Osteoblast (primary cell): ENCODE data around the gene RANBP10. TPM values are rescaled to one million over a fixed set of nuclear protein-coding genes. Genes with fewer than 3 reads are reported as not detected.

Experiments
- DNase-seq: peaks from one replicate; pipeline ENCODE4 v3.0.0; 2011; ENCODE audit warnings: low spot score, mixed read lengths; ENCODE audit not compliant: insufficient read length; ENCODE audit errors: missing footprints
- H2AFZ ChIP-seq: 2 replicates; pipeline ENCODE4 v1.6.0; 2011; ENCODE audit warnings: mild to moderate bottlenecking, low read length
- H3K27ac ChIP-seq: 2 replicates; pipeline ENCODE4 v1.5.1; 2011; ENCODE audit warnings: mild to moderate bottlenecking, low read depth, low read length, moderate library complexity
- H3K27me3 ChIP-seq: 2 replicates; pipeline ENCODE4 v1.6.0; 2012; ENCODE audit warnings: mild to moderate bottlenecking, control low read depth, inconsistent platforms, low read length, moderate library complexity; ENCODE audit not compliant: insufficient read depth
- H3K36me3 ChIP-seq: 2 replicates; pipeline ENCODE4 v1.5.1; 2011; ENCODE audit warnings: mild to moderate bottlenecking, low read length, control low read depth, moderate library complexity; ENCODE audit not compliant: insufficient read depth
- H3K4me1 ChIP-seq: 2 replicates; pipeline ENCODE4 v1.5.1; 2011; ENCODE audit warnings: mild to moderate bottlenecking, low read length, control low read depth, moderate library complexity; ENCODE audit not compliant: insufficient read depth
- H3K4me2 ChIP-seq: 2 replicates; pipeline ENCODE4 v1.6.0; 2011; ENCODE audit warnings: mild to moderate bottlenecking, low read length; ENCODE audit not compliant: insufficient read depth
- H3K4me3 ChIP-seq: fragments of 200-600 bp; sonication (generic); 3 replicates; pipeline ENCODE4 v1.5.1; 2012; ENCODE audit warnings: mild to moderate bottlenecking, low read length, inconsistent platforms; ENCODE audit not compliant: insufficient read depth
- H3K79me2 ChIP-seq: 2 replicates; pipeline ENCODE4 v1.6.0; 2012; ENCODE audit warnings: mild to moderate bottlenecking, low read length, control low read depth, inconsistent platforms; ENCODE audit not compliant: insufficient read depth
- H3K9me3 ChIP-seq: 2 replicates; pipeline ENCODE4 v1.5.1; 2011; ENCODE audit warnings: low read depth, low read length, control low read depth
- H4K20me1 ChIP-seq: 2 replicates; pipeline ENCODE4 v1.6.0; 2012; ENCODE audit warnings: mild to moderate bottlenecking, low read length, control low read depth; ENCODE audit not compliant: insufficient read depth
- total RNA-seq: library from RNA; depleted of rRNA; stranded (reverse); fragments of >200 nt; gene quantifications from 2 replicates; pipeline ENCODE4 v1.2.3, GENCODE V29; 2012
- TF ChIP-seq, protein P1 (sequence below): IDR thresholded peaks from 2 replicates; pipeline ENCODE4 v1.5.1; 2011; ENCODE audit warnings: mild to moderate bottlenecking, low read depth, low read length, moderate library complexity; ENCODE audit errors: extremely low read depth

The RANBP10 gene
- total RNA-seq, 1 donor, result 5.4 TPM

DNA sequence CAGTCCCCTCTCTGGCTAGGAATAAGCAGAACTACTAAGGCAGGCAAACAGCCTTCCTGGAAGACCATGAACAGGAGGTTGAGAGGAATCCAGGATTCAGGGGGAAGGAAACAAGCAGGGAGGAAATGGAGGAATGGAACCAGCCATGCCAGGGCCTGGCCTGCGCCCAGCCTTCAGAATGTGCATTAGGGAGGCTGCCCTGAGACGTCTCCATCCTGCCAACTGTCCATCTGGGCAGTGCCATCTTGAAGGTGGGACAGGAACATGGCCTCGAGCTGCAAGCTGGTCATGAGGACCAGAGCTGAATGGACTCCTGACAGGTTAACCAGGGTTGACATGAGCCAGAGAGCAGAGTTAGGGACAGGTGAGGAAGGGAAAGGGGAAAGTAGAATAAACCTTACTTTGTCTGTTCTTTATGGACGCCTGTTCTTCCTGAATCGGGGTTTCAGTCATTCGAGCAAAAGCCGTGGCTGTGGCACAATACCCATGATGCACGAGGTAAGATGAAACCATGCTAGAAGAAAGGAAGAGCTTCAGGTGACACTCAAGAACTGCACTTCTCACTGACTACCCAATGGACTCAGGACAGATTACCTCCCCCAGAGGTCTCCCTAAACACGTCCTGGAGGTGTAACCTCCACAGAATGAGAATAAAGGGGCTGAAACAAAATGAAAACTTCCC is 75.1 kb downstream of the RANBP10 start:
- H3K27me3 ChIP-seq, result no peaks in the 10 kb centered on the region
- no peak overlapping the region for H3K27ac ChIP-seq

DNA sequence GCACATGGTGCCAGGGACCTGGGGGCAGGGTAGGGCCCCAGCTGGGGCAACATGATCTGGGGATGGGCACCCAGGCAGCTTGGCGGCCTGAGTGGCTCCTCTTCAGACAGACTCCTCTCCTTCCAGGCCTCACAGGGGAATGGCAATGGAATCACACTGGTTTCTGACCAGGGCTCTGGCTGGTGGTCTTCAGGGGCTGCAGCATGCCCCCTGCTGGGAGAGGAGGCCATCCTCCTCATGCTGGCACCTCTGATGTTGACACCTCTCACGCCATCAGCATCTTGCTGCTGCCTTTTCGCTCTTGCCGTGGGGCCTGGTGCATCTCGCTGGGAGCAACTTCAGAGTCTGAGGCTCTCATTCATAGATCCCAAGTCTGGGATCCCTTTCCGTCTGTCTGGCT is 76.0 kb downstream of the RANBP10 start:
- H3K36me3 ChIP-seq, result peaks cover 53% of the 10 kb centered on the region
- H4K20me1 ChIP-seq, result peaks cover 4% of the 10 kb centered on the region
- no peaks in the 10 kb centered on the region for H3K27me3 ChIP-seq
- no peak overlapping the region for H3K27ac ChIP-seq
- no peak overlapping the region for H2AFZ ChIP-seq
- TF ChIP-seq, protein P1, sequence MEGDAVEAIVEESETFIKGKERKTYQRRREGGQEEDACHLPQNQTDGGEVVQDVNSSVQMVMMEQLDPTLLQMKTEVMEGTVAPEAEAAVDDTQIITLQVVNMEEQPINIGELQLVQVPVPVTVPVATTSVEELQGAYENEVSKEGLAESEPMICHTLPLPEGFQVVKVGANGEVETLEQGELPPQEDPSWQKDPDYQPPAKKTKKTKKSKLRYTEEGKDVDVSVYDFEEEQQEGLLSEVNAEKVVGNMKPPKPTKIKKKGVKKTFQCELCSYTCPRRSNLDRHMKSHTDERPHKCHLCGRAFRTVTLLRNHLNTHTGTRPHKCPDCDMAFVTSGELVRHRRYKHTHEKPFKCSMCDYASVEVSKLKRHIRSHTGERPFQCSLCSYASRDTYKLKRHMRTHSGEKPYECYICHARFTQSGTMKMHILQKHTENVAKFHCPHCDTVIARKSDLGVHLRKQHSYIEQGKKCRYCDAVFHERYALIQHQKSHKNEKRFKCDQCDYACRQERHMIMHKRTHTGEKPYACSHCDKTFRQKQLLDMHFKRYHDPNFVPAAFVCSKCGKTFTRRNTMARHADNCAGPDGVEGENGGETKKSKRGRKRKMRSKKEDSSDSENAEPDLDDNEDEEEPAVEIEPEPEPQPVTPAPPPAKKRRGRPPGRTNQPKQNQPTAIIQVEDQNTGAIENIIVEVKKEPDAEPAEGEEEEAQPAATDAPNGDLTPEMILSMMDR, result no peak
- DNase-seq, result peak; percentile 52
- H3K4me3 ChIP-seq, result no peak overlapping the region
- H3K4me1 ChIP-seq, result no peaks in the 10 kb centered on the region
- no peaks in the 10 kb centered on the region for H3K9me3 ChIP-seq
- no peak overlapping the region for H3K4me2 ChIP-seq
- no peaks in the 10 kb centered on the region for H3K79me2 ChIP-seq

More for the DNA sequence above, 75.1 kb downstream of the RANBP10 start:
- Histone ChIP-seq H4K20me1 (peaks cover 4% of the 10 kb centered on the region), H3K4me2 (no peak overlapping the region), H3K36me3 (peaks cover 53% of the 10 kb centered on the region), H3K4me1 (no peaks in the 10 kb centered on the region), H3K4me3 (no peak overlapping the region), H3K79me2 (no peaks in the 10 kb centered on the region), H2AFZ (no peak overlapping the region), H3K9me3 (no peaks in the 10 kb centered on the region)
- DNase-seq, result peak; percentile 73
- TF ChIP-seq, protein P1, result no peak

DNA sequence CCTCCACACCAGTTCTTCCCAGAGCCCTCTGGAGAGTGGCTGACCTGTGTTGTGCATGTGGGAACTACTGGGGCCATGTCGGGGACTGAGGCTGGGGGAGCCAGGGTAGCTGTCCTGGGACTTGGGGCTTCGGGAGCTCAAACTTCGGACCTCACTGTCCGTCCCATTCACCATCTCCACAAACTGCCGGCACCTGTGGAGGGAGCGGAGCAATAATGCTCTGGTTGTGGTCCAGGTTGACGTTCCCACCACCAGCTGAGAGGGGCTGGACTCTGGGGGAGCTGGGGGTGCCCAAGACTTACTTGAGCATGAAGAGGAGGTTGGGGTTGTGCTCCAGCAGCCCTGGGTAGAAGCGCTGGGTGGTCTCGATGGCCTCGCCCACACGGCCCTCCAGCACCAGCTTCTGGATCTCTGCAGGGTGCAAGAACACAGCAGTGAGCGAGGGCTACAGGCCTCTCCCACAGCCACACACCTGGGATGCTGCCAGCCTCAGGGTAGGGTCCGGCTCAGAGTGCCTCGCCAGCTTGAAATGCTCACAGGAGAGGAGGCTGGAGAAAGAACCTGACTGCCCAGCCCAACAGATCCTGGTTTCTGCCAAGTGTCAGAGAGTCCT is 76.6 kb downstream of the RANBP10 start:
- H3K79me2 ChIP-seq, result no peaks in the 10 kb centered on the region
- H3K9me3 ChIP-seq, result no peaks in the 10 kb centered on the region
- H3K27ac ChIP-seq, result no peak overlapping the region
- peaks cover 4% of the 10 kb centered on the region for H4K20me1 ChIP-seq
- TF ChIP-seq, protein P1, result no peak
- no peak overlapping the region for H2AFZ ChIP-seq
- no peak overlapping the region for H3K4me3 ChIP-seq
- peaks cover 54% of the 10 kb centered on the region for H3K36me3 ChIP-seq
- no peaks in the 10 kb centered on the region for H3K4me1 ChIP-seq
- no peak overlapping the region for H3K4me2 ChIP-seq
- H3K27me3 ChIP-seq, result no peaks in the 10 kb centered on the region
- peak; percentile 63 for DNase-seq
